Duodenal mucosa (tissue), 2 donors: Measurements from ENCODE around the gene CAPN14.

Experiments used
- H3K27ac ChIP-seq: one replicate; pipeline ENCODE4 v1.7.0; 2013; ENCODE audit warnings: low read depth, low read length
- H3K27me3 ChIP-seq, 2 donors: one replicate each; pipeline ENCODE4 v1.7.0; 2013; ENCODE audit warnings: low read length in 2 of 2, control low read depth in 1 of 2; ENCODE audit not compliant: insufficient read depth in 2 of 2, control insufficient read depth in 1 of 2
- H3K36me3 ChIP-seq, 2 donors: one replicate each; pipeline ENCODE4 v1.7.0; 2013; ENCODE audit warnings: low read length in 2 of 2, control low read depth in 1 of 2; ENCODE audit not compliant: insufficient read depth in 2 of 2, control insufficient read depth in 1 of 2
- H3K4me1 ChIP-seq, 2 donors: one replicate each; pipeline ENCODE4 v1.7.0; 2013; ENCODE audit warnings: low read length in 2 of 2, control low read depth in 1 of 2; ENCODE audit not compliant: insufficient read depth in 2 of 2, control insufficient read depth in 1 of 2
- H3K4me3 ChIP-seq, 2 donors: one replicate each; pipeline ENCODE4 v1.7.0; 2013; ENCODE audit warnings: low read length in 2 of 2, low read depth in 1 of 2
- H3K9ac ChIP-seq, 2 donors: one replicate each; pipeline ENCODE4 v1.7.0; 2013; ENCODE audit warnings: low read length in 2 of 2, low read depth in 1 of 2
- H3K9me3 ChIP-seq, 2 donors: one replicate each; pipeline ENCODE4 v1.7.0; 2013; ENCODE audit warnings: low read length in 2 of 2, control low read depth in 1 of 2; ENCODE audit not compliant: control insufficient read depth in 1 of 2

Gene CAPN14

DNA sequence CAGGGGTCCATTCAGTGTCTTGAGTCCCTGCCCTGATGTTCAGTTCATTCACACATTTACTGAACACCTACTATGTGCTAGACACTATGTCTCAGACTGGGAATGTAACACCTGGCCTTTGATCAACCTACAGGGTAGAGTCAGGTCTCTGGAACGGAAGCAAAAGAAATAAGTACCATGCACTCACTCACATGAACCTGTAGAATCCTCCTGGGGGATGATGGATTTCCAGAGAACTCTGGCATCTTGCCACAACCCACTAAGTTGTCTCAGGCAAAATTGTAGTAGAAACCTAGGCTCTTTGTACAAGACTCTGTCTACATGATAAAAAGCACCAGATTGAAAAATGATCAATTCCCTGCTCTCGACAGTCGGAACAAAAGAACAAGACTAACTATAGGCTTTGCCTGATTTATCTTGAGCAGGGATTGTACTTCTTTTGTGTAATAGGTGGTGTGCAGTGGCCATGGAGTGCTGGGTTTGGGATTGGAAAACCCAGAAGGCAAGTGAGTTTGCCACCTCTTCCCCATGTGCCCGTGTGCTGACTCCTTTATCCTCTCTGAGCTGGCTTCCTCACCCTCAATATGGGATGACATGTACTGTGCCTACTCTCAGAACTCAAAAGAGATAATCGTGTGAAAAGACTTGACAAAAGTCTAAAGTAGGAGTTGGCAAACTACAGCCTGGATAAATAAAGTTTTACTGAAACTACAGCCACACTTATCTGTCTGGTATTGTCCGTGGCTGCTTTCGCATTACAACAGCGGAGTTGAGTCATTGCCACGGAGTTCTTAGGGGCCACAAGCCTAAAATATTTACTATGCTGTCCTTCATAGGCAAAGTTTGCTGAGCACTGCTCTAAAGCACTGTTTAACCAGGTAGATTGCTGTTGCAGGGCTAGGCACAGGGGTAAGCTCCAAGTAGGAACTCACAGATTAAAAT, 4.4 kb downstream of the CAPN14 start:
- Histone ChIP-seq H3K9ac (no peak overlapping the region), H3K36me3 (no peaks in the 10 kb centered on the region), H3K27ac (no peak overlapping the region), H3K9me3 (no peaks in the 10 kb centered on the region), H3K4me1 (no peaks in the 10 kb centered on the region), H3K4me3 (no peak overlapping the region), H3K27me3 (peaks cover 0 to 3% of the 10 kb centered on the region in 2 donors)

DNA sequence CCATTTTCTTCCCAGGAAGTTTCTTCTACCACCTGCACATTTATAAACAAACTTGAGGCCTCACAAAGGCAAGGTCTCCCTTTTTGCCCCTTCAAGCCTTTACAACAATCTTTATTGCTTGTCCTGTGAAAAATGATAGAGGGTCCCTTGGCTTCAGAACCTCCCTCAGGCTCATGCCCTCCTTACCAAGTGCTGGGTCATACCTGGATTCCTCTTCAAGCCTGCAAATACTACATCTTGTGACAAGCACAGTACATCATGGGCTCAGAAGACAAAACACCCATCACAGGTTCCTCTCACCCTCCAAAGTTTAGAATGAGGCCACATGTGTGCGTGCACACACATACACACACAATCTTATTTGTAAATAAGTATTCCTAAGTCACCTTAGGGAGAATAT, 9.1 kb downstream of the CAPN14 start:
- Histone ChIP-seq H3K27ac (no peak overlapping the region), H3K4me1 (no peaks in the 10 kb centered on the region)

DNA sequence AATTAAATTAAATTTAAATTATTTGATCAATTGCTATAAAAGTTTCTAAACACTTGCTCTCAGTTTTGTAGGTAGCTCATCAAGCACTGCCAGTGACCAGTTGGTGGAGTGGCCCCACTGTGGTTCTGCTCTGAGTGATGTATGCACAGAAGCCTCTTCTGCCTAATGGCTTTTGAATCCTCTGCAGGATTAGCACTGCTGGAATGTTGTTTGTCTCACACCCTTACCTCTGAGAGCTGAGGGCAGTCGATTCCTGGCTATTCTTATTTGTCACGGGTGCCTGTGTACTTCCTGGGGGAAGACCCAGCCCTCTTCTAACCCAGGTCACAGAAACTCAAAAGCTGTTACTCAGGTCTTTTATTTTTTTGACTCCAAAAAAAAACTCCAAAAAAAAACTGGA, 9.5 kb downstream of the CAPN14 start:
- Histone ChIP-seq H3K4me1 (no peaks in the 10 kb centered on the region), H3K9me3 (no peaks in the 10 kb centered on the region), H3K27ac (no peak overlapping the region), H3K27me3 (no peaks in the 10 kb centered on the region), H3K36me3 (no peaks in the 10 kb centered on the region), H3K9ac (no peak overlapping the region), H3K4me3 (no peak overlapping the region)

More for the DNA sequence above, 9.1 kb downstream of the CAPN14 start:
- Histone ChIP-seq H3K27me3 (no peaks in the 10 kb centered on the region), H3K9ac (no peak overlapping the region), H3K36me3 (no peaks in the 10 kb centered on the region), H3K4me3 (no peak overlapping the region), H3K9me3 (no peaks in the 10 kb centered on the region)

- Histone ChIP-seq H3K36me3 (no peaks in the 10 kb centered on the region), H3K4me1 (no peaks in the 10 kb centered on the region), H3K9me3 (no peaks in the 10 kb centered on the region), H3K27ac (no peak overlapping the region), H3K4me3 (no peak overlapping the region), H3K27me3 (no peaks in the 10 kb centered on the region), H3K9ac (no peak overlapping the region)
These were observed 11.7 kb downstream of the CAPN14 start for GRCh38 chr2:31205613-31206012.

GRCh38 chr2:31205186-31205585, 12.1 kb downstream of the CAPN14 start:
- H3K9me3 ChIP-seq, result no peaks in the 10 kb centered on the region

DNA sequence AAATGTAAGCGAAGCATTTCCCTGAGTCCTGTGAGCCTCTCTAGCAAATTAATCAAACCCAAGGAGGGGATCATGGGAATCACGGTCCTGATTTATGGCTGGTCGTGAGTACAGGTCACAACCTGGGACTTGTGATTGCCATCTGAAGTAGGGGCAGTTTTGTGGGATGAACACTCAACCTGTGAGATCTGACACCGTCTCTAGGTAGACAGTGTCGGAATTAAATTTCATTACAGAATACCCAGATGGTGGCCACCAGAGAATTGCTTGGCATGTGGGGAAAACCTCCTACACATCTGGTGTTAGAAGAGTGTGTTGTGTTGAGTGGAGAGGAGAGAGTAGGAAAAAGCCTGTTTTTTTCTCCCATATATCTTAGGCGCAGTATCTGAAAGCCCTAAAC, 12.5 kb downstream of the CAPN14 start:
- Histone ChIP-seq H3K4me1 (no peaks in the 10 kb centered on the region), H3K4me3 (no peak overlapping the region), H3K9me3 (no peaks in the 10 kb centered on the region), H3K27me3 (no peaks in the 10 kb centered on the region), H3K36me3 (no peaks in the 10 kb centered on the region), H3K9ac (no peak overlapping the region), H3K27ac (no peak overlapping the region)

More at GRCh38 chr2:31205186-31205585, 12.1 kb downstream of the CAPN14 start:
- no peaks in the 10 kb centered on the region for H3K27me3 ChIP-seq
- no peak overlapping the region for H3K4me3 ChIP-seq
- H3K9ac ChIP-seq, result no peak overlapping the region
- no peak overlapping the region for H3K27ac ChIP-seq
- H3K36me3 ChIP-seq, result no peaks in the 10 kb centered on the region
- no peaks in the 10 kb centered on the region for H3K4me1 ChIP-seq

- no peaks in the 10 kb centered on the region for H3K27me3 ChIP-seq
- no peak overlapping the region for H3K9ac ChIP-seq
- no peak overlapping the region for H3K4me3 ChIP-seq
- H3K9me3 ChIP-seq, result no peaks in the 10 kb centered on the region
- H3K4me1 ChIP-seq, result no peaks in the 10 kb centered on the region
- no peaks in the 10 kb centered on the region for H3K36me3 ChIP-seq
- H3K27ac ChIP-seq, result no peak overlapping the region
These were observed 13.4 kb downstream of the CAPN14 start for GRCh38 chr2:31203916-31204315.

- Histone ChIP-seq H3K27me3 (no peaks in the 10 kb centered on the region), H3K4me3 (no peak overlapping the region), H3K9ac (no peak overlapping the region), H3K36me3 (no peaks in the 10 kb centered on the region), H3K4me1 (no peaks in the 10 kb centered on the region), H3K27ac (no peak overlapping the region), H3K9me3 (no peaks in the 10 kb centered on the region)
These were observed 14.5 kb downstream of the CAPN14 start for GRCh38 chr2:31202833-31203232.

GRCh38 chr2:31202041-31202440, 15.3 kb downstream of the CAPN14 start:
- no peak overlapping the region for H3K9ac ChIP-seq
- no peaks in the 10 kb centered on the region for H3K9me3 ChIP-seq
- H3K4me3 ChIP-seq, result no peak overlapping the region
- H3K27ac ChIP-seq, result no peak overlapping the region
- H3K36me3 ChIP-seq, result no peaks in the 10 kb centered on the region
- no peaks in the 10 kb centered on the region for H3K27me3 ChIP-seq
- no peaks in the 10 kb centered on the region for H3K4me1 ChIP-seq

DNA sequence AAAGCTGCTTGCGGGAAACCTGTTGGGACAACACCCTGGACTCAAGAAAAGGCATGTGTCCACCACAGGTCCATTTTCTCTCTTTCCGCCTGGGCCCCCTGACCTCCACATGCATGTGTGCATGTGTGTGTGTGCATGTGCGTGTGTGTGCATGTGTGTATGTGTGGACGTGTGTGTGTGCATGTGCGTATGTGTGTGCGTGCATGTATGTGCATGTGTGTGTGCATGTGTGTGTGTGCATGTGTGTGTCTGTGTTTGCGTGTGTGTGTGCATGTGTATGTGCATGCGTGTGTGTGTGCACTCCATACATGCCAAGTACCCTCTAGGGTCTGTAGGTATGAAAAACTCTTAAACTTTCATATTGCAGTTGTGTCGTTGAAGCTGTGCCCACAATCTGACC, 16.3 kb downstream of the CAPN14 start:
- H3K4me3 ChIP-seq, result no peak overlapping the region
- H3K27ac ChIP-seq, result no peak overlapping the region
- no peaks in the 10 kb centered on the region for H3K36me3 ChIP-seq
- no peaks in the 10 kb centered on the region for H3K9me3 ChIP-seq
- no peaks in the 10 kb centered on the region for H3K4me1 ChIP-seq
- H3K9ac ChIP-seq, result no peak overlapping the region
- H3K27me3 ChIP-seq, result no peaks in the 10 kb centered on the region
